Measurements from ENCODE around the gene VAMP2. TPM values are rescaled to one million over a fixed set of nuclear protein-coding genes. Genes with fewer than 3 reads are reported as not detected.

The VAMP2 gene
- polyA plus RNA-seq, 1 donor from 2014 or later, result 98.3 TPM

DNA sequence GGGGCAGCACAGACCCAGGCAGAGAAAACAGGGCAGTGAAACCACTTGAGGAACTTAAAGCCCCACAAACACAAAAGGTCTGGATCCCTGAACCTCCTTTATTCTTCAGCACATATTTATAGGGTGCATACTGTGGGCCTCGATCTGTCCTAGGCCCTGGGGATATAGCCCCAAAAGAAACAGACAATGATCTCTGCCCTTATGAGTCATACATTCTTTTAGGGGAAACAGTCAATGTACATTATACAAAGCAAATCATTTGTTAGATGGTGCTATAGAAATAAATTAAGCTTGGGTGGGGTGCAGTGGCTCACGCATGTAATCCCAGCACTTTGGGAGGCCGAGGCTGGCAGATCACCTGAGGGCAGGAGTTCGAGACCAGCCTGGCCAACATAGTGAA is 28.8 kb downstream of the VAMP2 start:
- Histone ChIP-seq H3K79me2 (replicated peaks; ENCODE audit: insufficient read depth, low read length) (no peaks in the 10 kb centered on the region), H3K27ac (ENCODE audit: low read length) (no peak overlapping the region), H4K20me1 (ENCODE audit: insufficient read depth) (no peaks in the 10 kb centered on the region), H3K9me3 (ENCODE audit: low read length) (no peaks in the 10 kb centered on the region), H3K27me3 (ENCODE audit: insufficient read depth, low read depth, low read length) (peaks cover 4% of the 10 kb centered on the region), H3K9me2 (ENCODE audit: insufficient read depth, low read length) (no peaks in the 10 kb centered on the region), H3K4me3 (ENCODE audit: low read length) (no peak overlapping the region), H3K4me2 (ENCODE audit: low read length) (no peak overlapping the region), H3F3A (ENCODE audit: insufficient read depth, low read length, poor library complexity, severe bottlenecking) (peaks cover 8% of the 10 kb centered on the region), H3K9ac (ENCODE audit: low read length) (no peak overlapping the region), H2AFZ (ENCODE audit: low read depth, low read length) (no peak overlapping the region), H3K36me3 (ENCODE audit: insufficient read depth, low read length) (no peaks in the 10 kb centered on the region)
- TF ChIP-seq EZH2 (IDR thresholded peaks at IDR 0.05; ENCODE audit: borderline replicate concordance, insufficient read depth, low read length, poor library complexity, severe bottlenecking) (no peak), POLR2AphosphoS5 (IDR thresholded peaks at IDR 0.05) (no peak), RAD21 (conservative IDR thresholded peaks at IDR 0.05) (no peak), REST (IDR thresholded peaks at IDR 0.05; ENCODE audit: borderline replicate concordance) (no peak)
- TF ChIP-seq, protein P1, sequence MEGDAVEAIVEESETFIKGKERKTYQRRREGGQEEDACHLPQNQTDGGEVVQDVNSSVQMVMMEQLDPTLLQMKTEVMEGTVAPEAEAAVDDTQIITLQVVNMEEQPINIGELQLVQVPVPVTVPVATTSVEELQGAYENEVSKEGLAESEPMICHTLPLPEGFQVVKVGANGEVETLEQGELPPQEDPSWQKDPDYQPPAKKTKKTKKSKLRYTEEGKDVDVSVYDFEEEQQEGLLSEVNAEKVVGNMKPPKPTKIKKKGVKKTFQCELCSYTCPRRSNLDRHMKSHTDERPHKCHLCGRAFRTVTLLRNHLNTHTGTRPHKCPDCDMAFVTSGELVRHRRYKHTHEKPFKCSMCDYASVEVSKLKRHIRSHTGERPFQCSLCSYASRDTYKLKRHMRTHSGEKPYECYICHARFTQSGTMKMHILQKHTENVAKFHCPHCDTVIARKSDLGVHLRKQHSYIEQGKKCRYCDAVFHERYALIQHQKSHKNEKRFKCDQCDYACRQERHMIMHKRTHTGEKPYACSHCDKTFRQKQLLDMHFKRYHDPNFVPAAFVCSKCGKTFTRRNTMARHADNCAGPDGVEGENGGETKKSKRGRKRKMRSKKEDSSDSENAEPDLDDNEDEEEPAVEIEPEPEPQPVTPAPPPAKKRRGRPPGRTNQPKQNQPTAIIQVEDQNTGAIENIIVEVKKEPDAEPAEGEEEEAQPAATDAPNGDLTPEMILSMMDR (IDR thresholded peaks at IDR 0.05; ENCODE audit: poor library complexity, severe bottlenecking), result no peak

DNA sequence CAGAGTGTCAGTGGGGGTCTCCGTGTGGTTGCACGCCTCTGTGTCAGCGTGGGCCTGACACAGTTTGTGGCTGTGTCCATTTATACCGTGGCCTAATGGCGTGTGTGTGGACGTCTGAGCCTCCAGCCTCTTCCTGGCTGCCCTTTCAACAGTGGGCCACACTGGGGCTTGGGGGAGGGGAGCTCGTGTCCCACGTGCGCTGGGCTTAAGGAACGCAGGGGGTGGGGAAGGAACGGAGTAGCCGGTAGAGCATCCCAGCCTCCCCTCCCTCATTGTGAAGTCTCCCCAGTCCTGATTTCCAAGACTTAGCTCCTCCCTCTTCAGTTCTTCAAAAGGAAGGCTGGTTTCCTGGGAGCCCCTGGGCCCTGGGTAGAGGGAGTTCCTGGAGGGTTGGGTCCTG is 29.3 kb downstream of the VAMP2 start:
- no peaks in the 10 kb centered on the region for H4K20me1 ChIP-seq (ENCODE audit: insufficient read depth)
- no peak overlapping the region for H3K9ac ChIP-seq (ENCODE audit: low read length)
- peaks cover 4% of the 10 kb centered on the region for H3K27me3 ChIP-seq (ENCODE audit: insufficient read depth, low read depth, low read length)
- H3K36me3 ChIP-seq (ENCODE audit: insufficient read depth, low read length), result no peaks in the 10 kb centered on the region
- H3K9me3 ChIP-seq (ENCODE audit: low read length), result no peaks in the 10 kb centered on the region
- H3K9me2 ChIP-seq (ENCODE audit: insufficient read depth, low read length), result no peaks in the 10 kb centered on the region
- H3K27ac ChIP-seq (ENCODE audit: low read length), result no peak overlapping the region
- H3F3A ChIP-seq (ENCODE audit: insufficient read depth, low read length, poor library complexity, severe bottlenecking), result peaks cover 8% of the 10 kb centered on the region
- no peaks in the 10 kb centered on the region for H3K79me2 ChIP-seq (replicated peaks; ENCODE audit: insufficient read depth, low read length)
- TF ChIP-seq TAF1 (IDR thresholded peaks at IDR 0.05; ENCODE audit: low read depth) (no peak), EP300 (conservative IDR thresholded peaks at IDR 0.05; ENCODE audit: poor library complexity, severe bottlenecking) (no peak), REST (IDR thresholded peaks at IDR 0.05; ENCODE audit: borderline replicate concordance) (no peak), RAD21 (conservative IDR thresholded peaks at IDR 0.05) (no peak), SMC3 (conservative IDR thresholded peaks at IDR 0.05; ENCODE audit: poor library complexity) (no peak), MXI1 (conservative IDR thresholded peaks at IDR 0.05; ENCODE audit: poor library complexity, severe bottlenecking) (no peak), EZH2 (IDR thresholded peaks at IDR 0.05; ENCODE audit: borderline replicate concordance, insufficient read depth, low read length, poor library complexity, severe bottlenecking) (no peak), POLR2AphosphoS5 (IDR thresholded peaks at IDR 0.05) (no peak)
- TF ChIP-seq, protein P1 (IDR thresholded peaks at IDR 0.05; ENCODE audit: poor library complexity, severe bottlenecking), result no peak
- no peak overlapping the region for H2AFZ ChIP-seq (ENCODE audit: low read depth, low read length)
- H3K4me2 ChIP-seq (ENCODE audit: low read length), result no peak overlapping the region
- no peak overlapping the region for H3K4me3 ChIP-seq (ENCODE audit: low read length)
